Prostate gland (tissue), 2 donors: Measurements from ENCODE around the gene SDS.

ENCODE experiments used
- CTCF ChIP-seq, 4 experiments: fragments of 200-600 bp in 2 of 4; fragments of 450-650 bp in 2 of 4; sonication (generic) in 2 of 4; IDR thresholded peaks; 1 replicate in 3 of 4; 2 replicates in 1 of 4; pipeline ENCODE4 v1.5.1; 2016 to 2019; ENCODE audit warnings: antibody characterized with exemption in 4 of 4, mild to moderate bottlenecking in 2 of 4, moderate library complexity in 2 of 4
- POLR2A ChIP-seq: fragments of 450-650 bp; IDR thresholded peaks from one replicate; pipeline ENCODE4 v1.6.1; 2016; ENCODE audit warnings: antibody characterized with exemption, mild to moderate bottlenecking

- TF ChIP-seq CTCF (IDR thresholded peaks at IDR 0.05), result no peak
- no peak for TF ChIP-seq POLR2A
These were observed 22.3 kb upstream of the SDS start for GRCh38 chr12:113425960-113426453.
